Gastroesophageal sphincter (tissue), 3 donors: ENCODE data around the gene AMY1C.

ENCODE experiments used
- CTCF ChIP-seq, 4 experiments: fragments of 200-600 bp in 2 of 4; fragments of 450-650 bp in 2 of 4; sonication (generic) in 1 of 4; IDR thresholded peaks; one replicate each; pipeline ENCODE4 v1.5.1; 2017 to 2019; ENCODE audit warnings: antibody characterized with exemption in 4 of 4, mild to moderate bottlenecking in 2 of 4, moderate library complexity in 2 of 4
- EP300 ChIP-seq: sonication (generic); formaldehyde crosslinking; IDR thresholded peaks from one replicate; pipeline ENCODE4 v1.6.1; 2017; ENCODE audit warnings: antibody characterized with exemption, mild to moderate bottlenecking
- POLR2A ChIP-seq, 2 donors: fragments of 450-650 bp; IDR thresholded peaks; one replicate each; pipeline ENCODE4 v1.6.1; 2017; ENCODE audit warnings: antibody characterized with exemption in 2 of 2, mild to moderate bottlenecking in 2 of 2, moderate library complexity in 1 of 2
- POLR2AphosphoS5 ChIP-seq: sonication (generic); formaldehyde crosslinking; IDR thresholded peaks from one replicate; pipeline ENCODE4 v1.6.1; 2017; ENCODE audit warnings: antibody characterized with exemption

- TF ChIP-seq CTCF (IDR thresholded peaks at IDR 0.05) (no peak), POLR2A (IDR thresholded peaks at IDR 0.05) (no peak), POLR2AphosphoS5 (no peak), EP300 (no peak)
Measured at GRCh38 chr1:103761896-103762295, 12.2 kb downstream of the AMY1C start.
